Keratinocyte (primary cell): ENCODE results near the gene CD200.

Experiments used
- CTCF ChIP-seq, 3 experiments: IDR thresholded peaks in 1 of 3; conservative IDR thresholded peaks in 1 of 3; optimal IDR thresholded peaks in 1 of 3; 2 replicates in 2 of 3; 3 replicates in 1 of 3; pipeline versions ENCODE3 to v1.5.1; 2011; ENCODE audit warnings: low read length in 3 of 3, mild to moderate bottlenecking in 3 of 3, moderate library complexity in 2 of 3, control low read depth in 1 of 3, inconsistent platforms in 1 of 3; ENCODE audit not compliant: insufficient read depth in 2 of 3; ENCODE audit errors: extremely low read depth in 1 of 3
- EZH2 ChIP-seq: IDR thresholded peaks from one replicate; pipeline ENCODE4 v1.6.1; 2012; ENCODE audit warnings: inconsistent platforms, mild to moderate bottlenecking, low read length, moderate library complexity

- no peak for TF ChIP-seq CTCF (optimal IDR thresholded peaks at IDR 0.05 in 1 of 3, IDR thresholded peaks at IDR 0.05 in 1 of 3, conservative IDR thresholded peaks at IDR 0.05 in 1 of 3; ENCODE audit: extremely low read depth in 1 of 3, insufficient read depth in 2 of 3, low read length in 3 of 3)
- TF ChIP-seq EZH2, result no peak
Measured at GRCh38 chr3:112388972-112389371, 56.0 kb downstream of the CD200 start.
